ENCODE measurements around the gene TNRC18.
"Not testable (repeated sequence)": the region's sequence is repeated elsewhere in the genome, so short reads cannot be mapped to it uniquely, and the experiment has no call there.

TNRC18 gene

GRCh38 chr7:5333121-5334045, 90.3 kb downstream of the TNRC18 start:
- in situ Hi-C loops (cut with MboI; ENCODE audit: low sequenced_read_pairs, unreplicated experiment), result no loop called here
- TF ChIP-seq CTCF (IDR thresholded peaks at IDR 0.05; ENCODE audit: borderline replicate concordance, control extremely low read depth, extremely low read depth, insufficient read depth, missing control alignments), result no peak
- peak; percentile 64 for DNase-seq (ENCODE audit: low spot score)

- DNase-seq (ENCODE audit: low spot score), result no peak
- in situ Hi-C loops (cut with MboI; ENCODE audit: low sequenced_read_pairs, unreplicated experiment), result no loop called here
- no peak for TF ChIP-seq CTCF (IDR thresholded peaks at IDR 0.05; ENCODE audit: borderline replicate concordance, control extremely low read depth, extremely low read depth, insufficient read depth, missing control alignments)
These were observed 91.1 kb downstream of the TNRC18 start for GRCh38 chr7:5332579-5332978.

GRCh38 chr7:5330288-5330687, 93.3 kb downstream of the TNRC18 start:
- no peak for TF ChIP-seq CTCF (IDR thresholded peaks at IDR 0.05; ENCODE audit: borderline replicate concordance, control extremely low read depth, extremely low read depth, insufficient read depth, missing control alignments)
- DNase-seq (ENCODE audit: low spot score), result no peak
- in situ Hi-C loops (cut with MboI; ENCODE audit: low sequenced_read_pairs, unreplicated experiment), result no loop called here

- in situ Hi-C loops (cut with MboI; ENCODE audit: low sequenced_read_pairs, unreplicated experiment), result no loop called here
- DNase-seq (ENCODE audit: low spot score), result no peak
- TF ChIP-seq CTCF (IDR thresholded peaks at IDR 0.05; ENCODE audit: borderline replicate concordance, control extremely low read depth, extremely low read depth, insufficient read depth, missing control alignments), result no peak
These were observed 98.7 kb downstream of the TNRC18 start for GRCh38 chr7:5324961-5325360.

GRCh38 chr7:5323800-5324781, 99.5 kb downstream of the TNRC18 start:
- DNase-seq (ENCODE audit: low spot score); in situ Hi-C loops (cut with MboI; ENCODE audit: low sequenced_read_pairs, unreplicated experiment): not testable (repeated sequence)

GRCh38 chr7:5322621-5323410, 100.8 kb downstream of the TNRC18 start:
- no peak for DNase-seq (ENCODE audit: low spot score)
- in situ Hi-C loops (cut with MboI; ENCODE audit: low sequenced_read_pairs, unreplicated experiment), result no loop called here
- no peak for TF ChIP-seq CTCF (IDR thresholded peaks at IDR 0.05; ENCODE audit: borderline replicate concordance, control extremely low read depth, extremely low read depth, insufficient read depth, missing control alignments)
